ENCODE data around the gene SWAP70.

GRCh38 chr11:9796266-9796665, 132.4 kb downstream of the SWAP70 start:
- no peak for TF ChIP-seq CTCF (IDR thresholded peaks at IDR 0.05; ENCODE audit: insufficient read depth, low read length, poor library complexity, severe bottlenecking)
- no peak for TF ChIP-seq EZH2phosphoT487 (conservative IDR thresholded peaks at IDR 0.05; ENCODE audit: low read length)
